ENCODE data around the gene AKR1B15. TPM values are rescaled to one million over a fixed set of nuclear protein-coding genes. Genes with fewer than 3 reads are reported as not detected.

AKR1B15 gene
- total RNA-seq, 2 donors from 2014 or later = 1.0 TPM; not detected in 1

GRCh38 chr7:134623193-134623592 lies 74.3 kb downstream of the AKR1B15 start:
- WGBS = 57% methylated on average over 2 of the region's 2 CpGs
- H3K27ac ChIP-seq = no peak overlapping the region
- DNase-seq (ENCODE audit: low spot score) = no peak
- TF ChIP-seq CTCF (IDR thresholded peaks at IDR 0.05) (no peak), POLR2A (IDR thresholded peaks at IDR 0.05) (no peak), POLR2AphosphoS5 (IDR thresholded peaks at IDR 0.05) (no peak)
- H3K36me3 ChIP-seq = no peaks in the 10 kb centered on the region
- H3K4me3 ChIP-seq = no peak overlapping the region
- H3K9me3 ChIP-seq = no peaks in the 10 kb centered on the region
- intact Hi-C loops (cut with DNase I) = no loop called here
- H3K4me1 ChIP-seq (replicated peaks) = no peaks in the 10 kb centered on the region
- no peaks in the 10 kb centered on the region for H3K27me3 ChIP-seq (replicated peaks; ENCODE audit: insufficient read depth)

GRCh38 chr7:134625550-134625949 lies 76.6 kb downstream of the AKR1B15 start:
- Histone ChIP-seq H3K4me3 (no peak overlapping the region), H3K4me1 (replicated peaks) (no peaks in the 10 kb centered on the region), H3K36me3 (no peaks in the 10 kb centered on the region), H3K27me3 (replicated peaks; ENCODE audit: insufficient read depth) (no peaks in the 10 kb centered on the region), H3K9me3 (no peaks in the 10 kb centered on the region), H3K27ac (no peak overlapping the region)
- WGBS = 56% methylated on average over 3 of the region's 3 CpGs
- DNase-seq (ENCODE audit: low spot score) = no peak
- TF ChIP-seq POLR2A (IDR thresholded peaks at IDR 0.05) = no peak
- TF ChIP-seq CTCF (IDR thresholded peaks at IDR 0.05) = no peak
- no peak for TF ChIP-seq POLR2AphosphoS5 (IDR thresholded peaks at IDR 0.05)
- intact Hi-C loops (cut with DNase I) = no loop called here

GRCh38 chr7:134627109-134627774 lies 78.3 kb downstream of the AKR1B15 start:
- H3K27ac ChIP-seq = no peak overlapping the region
- intact Hi-C loops (cut with DNase I) = no loop called here
- H3K36me3 ChIP-seq = no peaks in the 10 kb centered on the region
- H3K4me1 ChIP-seq (replicated peaks) = no peaks in the 10 kb centered on the region
- H3K4me3 ChIP-seq = no peak overlapping the region
- TF ChIP-seq POLR2AphosphoS5 (IDR thresholded peaks at IDR 0.05) (no peak), CTCF (IDR thresholded peaks at IDR 0.05) (no peak), POLR2A (IDR thresholded peaks at IDR 0.05) (no peak)
- H3K9me3 ChIP-seq = no peaks in the 10 kb centered on the region
- no peaks in the 10 kb centered on the region for H3K27me3 ChIP-seq (replicated peaks; ENCODE audit: insufficient read depth)
- 86% methylated on average over 2 of the region's 2 CpGs for WGBS
- DNase-seq (ENCODE audit: low spot score) = no peak

- TF ChIP-seq CTCF (IDR thresholded peaks at IDR 0.05) = no peak
- TF ChIP-seq POLR2A (IDR thresholded peaks at IDR 0.05) = no peak
- TF ChIP-seq POLR2AphosphoS5 (IDR thresholded peaks at IDR 0.05) = no peak
- DNase-seq (ENCODE audit: low spot score) = no peak
- H3K27ac ChIP-seq = no peak overlapping the region
- WGBS = 21% methylated on average over 1 of the region's 1 CpG
- no peaks in the 10 kb centered on the region for H3K4me1 ChIP-seq (replicated peaks)
- intact Hi-C loops (cut with DNase I) = no loop called here
- no peaks in the 10 kb centered on the region for H3K9me3 ChIP-seq
- H3K27me3 ChIP-seq (replicated peaks; ENCODE audit: insufficient read depth) = no peaks in the 10 kb centered on the region
- no peak overlapping the region for H3K4me3 ChIP-seq
- H3K36me3 ChIP-seq = no peaks in the 10 kb centered on the region
Measured at GRCh38 chr7:134627775-134628153, 78.9 kb downstream of the AKR1B15 start.

- no peak overlapping the region for H3K27ac ChIP-seq
- intact Hi-C loops (cut with DNase I) = no loop called here
Measured at GRCh38 chr7:134629445-134629844, 80.5 kb downstream of the AKR1B15 start.

More at GRCh38 chr7:134629445-134629844, 80.5 kb downstream of the AKR1B15 start:
- DNase-seq (ENCODE audit: low spot score) = no peak
- TF ChIP-seq POLR2AphosphoS5 (IDR thresholded peaks at IDR 0.05) (no peak), POLR2A (IDR thresholded peaks at IDR 0.05) (no peak), CTCF (IDR thresholded peaks at IDR 0.05) (no peak)
- H3K9me3 ChIP-seq = no peaks in the 10 kb centered on the region
- H3K27me3 ChIP-seq (replicated peaks; ENCODE audit: insufficient read depth) = no peaks in the 10 kb centered on the region
- no peaks in the 10 kb centered on the region for H3K36me3 ChIP-seq
- H3K4me1 ChIP-seq (replicated peaks) = no peaks in the 10 kb centered on the region
- H3K4me3 ChIP-seq = no peak overlapping the region
